Panc1 (cell line): Measurements from ENCODE around the gene THSD7B. TPM values are rescaled to one million over a fixed set of nuclear protein-coding genes. Genes with fewer than 3 reads are reported as not detected.
"Not testable (repeated sequence)": the region's sequence is repeated elsewhere in the genome, so short reads cannot be mapped to it uniquely, and the experiment has no call there.

Experiments used
- ATAC-seq: fragments of 200-7000 bp; cut with Tn5 transposase; 2 replicates; pipeline ENCODE4 v1.9.1; 2020; ENCODE audit warnings: mild to moderate bottlenecking, moderate library complexity
- BruUV-seq: library from RNA; stranded (reverse); fragments of 400-500 nt; replicated peaks from 2 replicates; lab custom pipeline; 2021; lab: Mats Ljungman, UMichigan
- CTCF ChIA-PET: fragments of 300-600 bp; sonication (Branson Sonifier 250); formaldehyde crosslinking; loops from one replicate; lab custom pipeline; 2022; ENCODE audit warnings: antibody characterized with exemption; lab: Charles Lee
- POLR2A ChIA-PET: fragments of 300-600 bp; sonication (Branson Sonifier 250); formaldehyde crosslinking; loops from one replicate; lab custom pipeline; 2022; ENCODE audit warnings: antibody characterized with exemption; lab: Charles Lee
- DNase-seq: peaks from one replicate; pipeline ENCODE4 v3.0.0-alpha.2; 2010; ENCODE audit warnings: low read depth, low spot score
- H3K27ac ChIP-seq: 2 replicates; pipeline ENCODE4 v1.5.1; 2011; ENCODE audit warnings: mild to moderate bottlenecking, low read length, inconsistent platforms
- H3K27me3 ChIP-seq: fragments of 200-500 bp; sonication (Bioruptor generic); 2 replicates; pipeline ENCODE4 v1.6.0; 2014; ENCODE audit warnings: low read length, inconsistent platforms; ENCODE audit not compliant: control insufficient read depth, insufficient read depth
- H3K36me3 ChIP-seq: fragments of 200-500 bp; sonication (Bioruptor generic); 2 replicates; pipeline ENCODE4 v1.5.1; 2014; ENCODE audit warnings: inconsistent platforms, mild to moderate bottlenecking, low read length, moderate library complexity; ENCODE audit not compliant: control insufficient read depth, insufficient read depth
- H3K4me1 ChIP-seq: 2 replicates; pipeline ENCODE4 v1.5.1; 2011; ENCODE audit warnings: inconsistent platforms, mild to moderate bottlenecking, low read length, moderate library complexity; ENCODE audit not compliant: control insufficient read depth, insufficient read depth
- H3K4me3 ChIP-seq, 2 experiments: 2 replicates each; pipeline ENCODE4 v1.5.1; 2011 to 2012; ENCODE audit warnings: low read depth in 2 of 2, low read length in 2 of 2, mild to moderate bottlenecking in 2 of 2, inconsistent platforms in 1 of 2, moderate library complexity in 1 of 2
- H3K9me3 ChIP-seq: fragments of 200-500 bp; sonication (Bioruptor generic); 2 replicates; pipeline ENCODE4 v1.5.1; 2014; ENCODE audit warnings: low read depth, mild to moderate bottlenecking, inconsistent platforms, low read length, moderate library complexity; ENCODE audit not compliant: control insufficient read depth, insufficient read depth
- POLR2AphosphoS5 ChIP-seq: IDR thresholded peaks from 2 replicates; pipeline ENCODE4 v1.6.1; 2012; ENCODE audit warnings: mild to moderate bottlenecking, low read depth, low read length, moderate library complexity
- SIN3A ChIP-seq: IDR thresholded peaks from 2 replicates; pipeline ENCODE4 v1.6.1; 2012; ENCODE audit warnings: low read depth, mild to moderate bottlenecking, low read length, moderate library complexity, borderline replicate concordance; ENCODE audit not compliant: insufficient read depth
- TCF7L2 ChIP-seq: IDR thresholded peaks from 2 replicates; pipeline ENCODE4 v1.6.1; 2011; ENCODE audit warnings: mild to moderate bottlenecking, low read depth, low read length, inconsistent platforms
- in situ Hi-C: cut with HindIII; loops from 2 replicates; pipeline ENCODE4 v1.10.0; 2016; ENCODE audit warnings: low sequenced_read_pairs, low pct_unique_long_range_greater_than_20kb
- intact Hi-C: fragments of 100-400 bp; cut with micrococcal nuclease; formaldehyde crosslinking; loops from one replicate; pipeline ENCODE4 v1.10.0; 2022; ENCODE audit not compliant: unreplicated experiment
- total RNA-seq: library from RNA; stranded (reverse); gene quantifications from one replicate; pipeline ENCODE4 v1.2.1, GENCODE V29; 2021; ENCODE audit not compliant: unreplicated experiment
- TF ChIP-seq, protein P1 (sequence below): fragments of 450-650 bp; IDR thresholded peaks from 2 replicates; pipeline ENCODE4 v1.5.1; 2017; ENCODE audit warnings: mild to moderate bottlenecking
- TF ChIP-seq, protein P2 (sequence below), 2 experiments: IDR thresholded peaks; 2 replicates each; pipeline ENCODE4 v1.6.1; 2011 to 2012; ENCODE audit warnings: low read depth in 2 of 2, control low read depth in 1 of 2, low read length in 1 of 2, mild to moderate bottlenecking in 1 of 2, moderate library complexity in 1 of 2; ENCODE audit not compliant: insufficient read depth in 1 of 2

THSD7B gene
- total RNA-seq, 1 experiment from 2014 or later = not detected

DNA sequence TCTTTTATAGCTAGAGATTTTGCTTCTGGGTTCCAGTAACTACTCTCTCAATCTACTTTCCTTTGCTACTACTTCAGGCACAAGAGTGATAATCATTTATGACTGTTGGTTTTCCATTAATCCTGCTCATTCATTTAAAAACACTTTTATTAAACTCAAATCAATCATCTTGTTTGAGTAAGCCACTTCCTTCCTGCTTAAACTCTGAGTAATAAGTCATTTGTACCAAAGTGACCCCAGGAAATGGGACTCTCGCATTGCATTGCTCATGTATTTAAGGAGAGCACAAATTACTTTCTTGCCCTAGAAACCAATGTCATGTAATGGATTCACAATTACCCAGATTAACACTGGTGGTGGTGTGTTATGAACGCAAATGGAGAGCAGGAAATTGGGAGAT, 928.2 kb downstream of the THSD7B start:
- Histone ChIP-seq H3K4me3 (no peak overlapping the region), H3K9me3 (no peaks in the 10 kb centered on the region), H3K36me3 (no peaks in the 10 kb centered on the region), H3K27me3 (no peaks in the 10 kb centered on the region), H3K27ac (no peak overlapping the region), H3K4me1 (no peaks in the 10 kb centered on the region)
- TF ChIP-seq TCF7L2 (no peak), POLR2AphosphoS5 (no peak), SIN3A (no peak)
- TF ChIP-seq, protein P1, sequence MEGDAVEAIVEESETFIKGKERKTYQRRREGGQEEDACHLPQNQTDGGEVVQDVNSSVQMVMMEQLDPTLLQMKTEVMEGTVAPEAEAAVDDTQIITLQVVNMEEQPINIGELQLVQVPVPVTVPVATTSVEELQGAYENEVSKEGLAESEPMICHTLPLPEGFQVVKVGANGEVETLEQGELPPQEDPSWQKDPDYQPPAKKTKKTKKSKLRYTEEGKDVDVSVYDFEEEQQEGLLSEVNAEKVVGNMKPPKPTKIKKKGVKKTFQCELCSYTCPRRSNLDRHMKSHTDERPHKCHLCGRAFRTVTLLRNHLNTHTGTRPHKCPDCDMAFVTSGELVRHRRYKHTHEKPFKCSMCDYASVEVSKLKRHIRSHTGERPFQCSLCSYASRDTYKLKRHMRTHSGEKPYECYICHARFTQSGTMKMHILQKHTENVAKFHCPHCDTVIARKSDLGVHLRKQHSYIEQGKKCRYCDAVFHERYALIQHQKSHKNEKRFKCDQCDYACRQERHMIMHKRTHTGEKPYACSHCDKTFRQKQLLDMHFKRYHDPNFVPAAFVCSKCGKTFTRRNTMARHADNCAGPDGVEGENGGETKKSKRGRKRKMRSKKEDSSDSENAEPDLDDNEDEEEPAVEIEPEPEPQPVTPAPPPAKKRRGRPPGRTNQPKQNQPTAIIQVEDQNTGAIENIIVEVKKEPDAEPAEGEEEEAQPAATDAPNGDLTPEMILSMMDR = no peak
- TF ChIP-seq, protein P2, sequence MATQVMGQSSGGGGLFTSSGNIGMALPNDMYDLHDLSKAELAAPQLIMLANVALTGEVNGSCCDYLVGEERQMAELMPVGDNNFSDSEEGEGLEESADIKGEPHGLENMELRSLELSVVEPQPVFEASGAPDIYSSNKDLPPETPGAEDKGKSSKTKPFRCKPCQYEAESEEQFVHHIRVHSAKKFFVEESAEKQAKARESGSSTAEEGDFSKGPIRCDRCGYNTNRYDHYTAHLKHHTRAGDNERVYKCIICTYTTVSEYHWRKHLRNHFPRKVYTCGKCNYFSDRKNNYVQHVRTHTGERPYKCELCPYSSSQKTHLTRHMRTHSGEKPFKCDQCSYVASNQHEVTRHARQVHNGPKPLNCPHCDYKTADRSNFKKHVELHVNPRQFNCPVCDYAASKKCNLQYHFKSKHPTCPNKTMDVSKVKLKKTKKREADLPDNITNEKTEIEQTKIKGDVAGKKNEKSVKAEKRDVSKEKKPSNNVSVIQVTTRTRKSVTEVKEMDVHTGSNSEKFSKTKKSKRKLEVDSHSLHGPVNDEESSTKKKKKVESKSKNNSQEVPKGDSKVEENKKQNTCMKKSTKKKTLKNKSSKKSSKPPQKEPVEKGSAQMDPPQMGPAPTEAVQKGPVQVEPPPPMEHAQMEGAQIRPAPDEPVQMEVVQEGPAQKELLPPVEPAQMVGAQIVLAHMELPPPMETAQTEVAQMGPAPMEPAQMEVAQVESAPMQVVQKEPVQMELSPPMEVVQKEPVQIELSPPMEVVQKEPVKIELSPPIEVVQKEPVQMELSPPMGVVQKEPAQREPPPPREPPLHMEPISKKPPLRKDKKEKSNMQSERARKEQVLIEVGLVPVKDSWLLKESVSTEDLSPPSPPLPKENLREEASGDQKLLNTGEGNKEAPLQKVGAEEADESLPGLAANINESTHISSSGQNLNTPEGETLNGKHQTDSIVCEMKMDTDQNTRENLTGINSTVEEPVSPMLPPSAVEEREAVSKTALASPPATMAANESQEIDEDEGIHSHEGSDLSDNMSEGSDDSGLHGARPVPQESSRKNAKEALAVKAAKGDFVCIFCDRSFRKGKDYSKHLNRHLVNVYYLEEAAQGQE (IDR thresholded peaks at IDR 0.05; ENCODE audit: insufficient read depth in 1 of 2, low read depth in 2 of 2, low read length in 1 of 2) = no peak
- ATAC-seq = no peak
- in situ Hi-C loops (no loop called here), intact Hi-C loops (loop anchor here (10.0 kb wide), 1 partner anchor 141 kb away; no protein-coding TSS in a partner anchor)
- no TSS peak for BruUV-seq
- no peak for DNase-seq
- ChIA-PET POLR2A (no interaction called here), CTCF (no interaction called here)

DNA sequence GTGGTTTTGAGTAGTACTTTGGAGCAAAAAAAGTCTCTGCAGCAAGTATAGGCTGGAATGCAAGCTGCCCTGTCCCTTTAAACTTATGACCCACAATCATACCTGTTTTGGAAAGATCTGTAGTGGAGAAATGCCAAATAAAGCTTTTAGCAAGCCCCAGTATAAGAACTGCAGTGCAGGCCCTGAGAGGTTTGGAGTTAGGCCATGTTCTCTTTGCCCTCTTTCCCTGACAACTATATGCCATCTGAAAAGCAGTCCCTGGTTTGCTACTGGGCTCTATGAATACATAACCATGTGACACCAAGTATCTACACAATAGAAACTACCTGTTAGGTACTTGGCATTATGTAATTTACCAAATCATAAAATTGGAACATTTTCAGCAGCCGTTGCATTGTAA, 931.6 kb downstream of the THSD7B start:
- TF ChIP-seq, protein P1 = no peak
- no peak for TF ChIP-seq POLR2AphosphoS5
- TF ChIP-seq TCF7L2 = no peak
- TF ChIP-seq, protein P2 (IDR thresholded peaks at IDR 0.05; ENCODE audit: insufficient read depth in 1 of 2, low read depth in 2 of 2, low read length in 1 of 2) = no peak
- no peak for TF ChIP-seq SIN3A
- ATAC-seq = no peak
- intact Hi-C loops (loop anchor here (10.0 kb wide), 1 partner anchor 138 kb away; no protein-coding TSS in a partner anchor), in situ Hi-C loops (no loop called here)
- H3K4me1 ChIP-seq = no peaks in the 10 kb centered on the region
- no peaks in the 10 kb centered on the region for H3K9me3 ChIP-seq
- no peak for DNase-seq
- H3K27ac ChIP-seq = no peak overlapping the region
- BruUV-seq = no TSS peak
- H3K36me3 ChIP-seq = no peaks in the 10 kb centered on the region
- no peak overlapping the region for H3K4me3 ChIP-seq
- no peaks in the 10 kb centered on the region for H3K27me3 ChIP-seq
- POLR2A ChIA-PET = no interaction called here
- CTCF ChIA-PET = interaction anchor here (0.5 kb wide), 1 partner anchor 169 kb away, joined by 3 read pairs; no protein-coding TSS in a partner anchor

DNA sequence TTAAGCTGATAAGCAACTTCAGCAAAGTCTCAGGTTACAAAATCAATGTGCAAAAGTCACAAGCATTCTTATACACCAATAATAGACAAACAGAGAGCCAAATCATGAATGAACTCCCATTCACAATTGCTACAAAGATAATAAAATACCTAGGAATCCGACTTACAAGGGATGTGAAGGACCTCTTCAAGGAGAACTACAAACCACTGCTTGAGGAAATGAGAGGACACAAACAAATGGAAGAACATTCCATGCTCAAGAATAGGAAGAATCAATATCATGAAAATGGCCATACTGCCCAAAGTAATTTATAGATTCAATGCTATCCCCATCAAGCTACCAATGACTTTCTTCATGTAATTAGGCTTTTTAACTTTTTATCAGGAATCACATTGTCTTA, 934.9 kb downstream of the THSD7B start:
- POLR2A ChIA-PET, H3K4me1 ChIP-seq, BruUV-seq, H3K4me3 ChIP-seq, CTCF ChIA-PET, ATAC-seq, H3K36me3 ChIP-seq, DNase-seq, intact Hi-C loops, H3K9me3 ChIP-seq, H3K27me3 ChIP-seq, H3K27ac ChIP-seq, in situ Hi-C loops: not testable (repeated sequence)
